GM18502 (cell line): ENCODE results near the gene AP3S2.
"Not testable (repeated sequence)": the region's sequence is repeated elsewhere in the genome, so short reads cannot be mapped to it uniquely, and the experiment has no call there.

Experiments used
- ATAC-seq: cut with Tn5 transposase; IDR thresholded peaks from one replicate; pipeline ENCODE4 v1.9.1; 2021; ENCODE audit warnings: mild to moderate bottlenecking; ENCODE audit not compliant: unreplicated experiment, poor library complexity

The AP3S2 gene

DNA sequence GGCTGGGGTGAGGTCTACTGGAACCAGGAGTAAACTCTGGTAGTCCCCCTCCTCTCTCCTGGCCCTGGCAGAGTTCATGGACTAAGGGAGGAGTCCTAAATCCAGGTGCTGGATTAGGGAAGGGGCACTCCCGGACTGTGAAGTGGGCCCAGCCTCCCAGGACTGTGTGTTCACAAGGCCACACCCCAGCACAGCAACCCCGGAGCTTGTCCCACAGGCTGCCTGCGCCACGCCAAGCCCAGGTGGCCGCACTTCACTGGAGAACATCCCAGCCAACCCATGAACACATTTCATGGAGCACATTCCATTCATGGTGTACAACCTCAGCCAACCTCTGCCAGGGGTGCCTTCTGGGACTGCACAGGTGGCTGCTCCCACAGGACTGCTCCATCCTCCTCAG lies 10.7 kb upstream of the AP3S2 start:
- no peak for ATAC-seq

DNA sequence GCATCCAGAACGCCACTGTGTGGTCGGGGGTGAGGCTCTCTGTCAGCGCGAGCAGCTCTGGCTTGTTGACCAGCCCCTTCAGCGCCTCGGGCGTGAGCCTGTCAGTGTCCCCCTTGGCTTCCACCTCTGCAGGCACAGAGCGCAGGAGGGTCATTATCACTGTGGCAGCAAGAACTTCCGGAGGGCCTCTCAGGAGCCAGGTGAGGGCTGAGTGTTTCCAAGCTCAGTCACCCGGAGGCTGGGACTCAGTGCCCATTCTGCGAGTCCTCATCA lies 10.0 kb upstream of the AP3S2 start:
- ATAC-seq: no peak

DNA sequence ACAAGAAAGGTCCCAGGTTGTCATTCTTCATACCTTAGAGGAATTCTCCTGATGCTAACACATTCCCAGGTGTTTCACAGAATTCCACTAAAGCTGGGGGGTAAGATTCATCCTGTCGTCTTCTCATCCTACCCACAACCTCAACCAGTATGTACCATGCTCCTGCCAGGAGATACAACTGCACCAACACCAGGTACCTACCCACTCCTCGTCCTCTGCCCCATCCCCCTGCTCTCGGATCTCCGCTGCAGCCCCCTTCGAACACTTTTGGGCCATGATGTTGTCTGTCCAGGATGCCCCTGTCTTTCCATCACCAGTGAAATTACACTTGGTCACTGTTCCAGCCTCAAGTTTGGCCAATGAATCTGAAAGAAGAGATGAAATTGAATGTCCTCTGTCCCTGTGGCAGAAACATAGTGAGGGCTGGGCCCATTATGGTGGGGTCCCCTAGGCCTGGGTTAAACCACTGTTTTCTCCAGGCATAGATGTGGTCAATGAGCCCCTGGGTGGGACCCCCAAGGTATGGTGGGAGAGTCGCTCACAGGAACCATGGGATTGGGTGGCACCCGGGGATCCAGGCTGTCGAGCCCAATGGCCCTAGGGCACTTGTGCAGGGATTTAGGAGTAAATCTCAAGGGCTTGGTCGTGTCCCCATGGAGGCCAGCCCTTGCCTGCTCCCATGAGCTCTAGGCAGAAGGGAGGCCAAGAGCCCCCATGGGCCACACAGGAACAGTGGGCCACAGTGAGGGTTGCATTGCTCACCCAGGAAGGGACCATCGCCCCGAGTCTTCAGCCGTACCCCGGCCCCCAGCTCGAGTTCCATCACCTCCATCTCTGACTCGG lies 9.4 kb upstream of the AP3S2 start:
- no peak for ATAC-seq

DNA sequence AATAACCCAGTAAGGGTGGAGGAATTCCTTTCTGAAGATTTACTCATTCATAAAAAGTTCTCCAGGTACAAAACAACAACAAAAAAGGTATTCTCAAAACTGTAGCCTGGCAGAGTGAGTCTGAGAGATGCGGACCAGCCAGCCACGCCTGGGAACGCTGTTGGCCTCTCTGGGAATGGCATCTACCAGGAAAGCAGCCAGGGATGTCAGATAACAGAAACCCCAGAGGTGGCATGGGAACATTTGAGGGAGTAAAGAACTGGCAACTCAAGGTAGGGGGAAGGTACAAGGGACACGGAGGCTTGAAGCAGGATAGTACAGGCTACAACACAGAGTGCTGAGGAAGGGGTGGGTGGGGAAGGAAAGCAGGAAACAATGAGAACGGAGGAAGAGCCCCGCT lies 7.1 kb upstream of the AP3S2 start:
- ATAC-seq: no peak

DNA sequence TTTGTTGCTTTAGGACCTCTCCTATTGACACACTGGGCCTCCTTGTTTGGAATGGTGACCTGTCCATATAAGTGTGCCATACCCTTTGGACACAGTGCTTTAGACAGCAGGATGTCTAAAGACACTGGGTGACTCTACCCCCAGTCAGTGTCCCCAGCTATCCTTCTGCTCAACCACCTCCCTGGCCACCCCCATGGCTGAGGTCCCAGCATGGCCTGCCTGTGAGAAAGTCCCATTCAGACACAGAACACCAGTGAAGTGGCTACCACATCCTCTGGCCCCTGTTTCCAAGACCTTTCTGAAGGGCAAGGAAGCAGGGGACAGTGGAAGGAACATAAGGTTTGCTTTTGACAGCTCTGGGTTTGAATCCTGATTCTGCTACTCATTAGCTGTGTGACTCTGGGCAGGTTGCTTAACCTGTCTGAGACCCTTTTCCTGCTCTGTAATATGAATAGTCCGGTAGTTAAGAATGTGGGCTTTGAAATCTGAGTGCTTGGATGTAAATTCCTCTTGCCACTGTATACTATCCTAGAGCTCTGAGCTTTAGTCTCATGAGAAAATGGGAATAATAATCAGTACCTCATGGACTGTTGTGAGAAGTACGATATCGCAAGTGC lies 6.3 kb upstream of the AP3S2 start:
- no peak for ATAC-seq

DNA sequence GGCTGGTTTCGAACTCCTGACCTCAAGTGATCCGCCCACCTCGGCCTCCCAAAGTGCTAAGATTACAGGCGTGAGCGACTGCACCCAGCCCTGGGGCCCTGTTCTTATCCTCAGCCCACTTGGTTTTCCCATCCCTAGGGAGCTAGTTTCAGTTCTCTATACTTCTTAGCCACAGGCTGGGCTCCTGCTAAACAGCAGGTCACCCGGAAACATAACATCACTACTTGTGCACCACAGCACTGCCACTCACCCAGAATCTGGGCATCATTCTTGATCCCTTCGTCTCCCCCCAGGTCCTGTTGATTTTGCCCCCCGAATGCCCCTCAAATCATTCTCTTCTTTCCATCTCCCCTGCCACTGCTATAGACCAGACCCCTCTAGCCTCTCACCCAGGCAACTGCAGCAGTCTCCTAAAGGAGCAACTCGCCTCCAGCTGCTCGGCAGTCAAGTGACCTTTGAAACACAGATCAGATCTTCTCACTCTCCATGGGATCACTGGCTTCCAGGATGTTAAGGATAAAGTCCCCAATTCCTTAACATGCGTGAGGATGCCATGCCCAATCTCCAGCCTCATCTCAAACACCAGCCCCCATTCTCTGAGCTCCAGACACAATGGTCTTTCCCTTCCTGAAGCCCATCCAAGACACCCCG lies 5.6 kb upstream of the AP3S2 start:
- ATAC-seq: no peak

DNA sequence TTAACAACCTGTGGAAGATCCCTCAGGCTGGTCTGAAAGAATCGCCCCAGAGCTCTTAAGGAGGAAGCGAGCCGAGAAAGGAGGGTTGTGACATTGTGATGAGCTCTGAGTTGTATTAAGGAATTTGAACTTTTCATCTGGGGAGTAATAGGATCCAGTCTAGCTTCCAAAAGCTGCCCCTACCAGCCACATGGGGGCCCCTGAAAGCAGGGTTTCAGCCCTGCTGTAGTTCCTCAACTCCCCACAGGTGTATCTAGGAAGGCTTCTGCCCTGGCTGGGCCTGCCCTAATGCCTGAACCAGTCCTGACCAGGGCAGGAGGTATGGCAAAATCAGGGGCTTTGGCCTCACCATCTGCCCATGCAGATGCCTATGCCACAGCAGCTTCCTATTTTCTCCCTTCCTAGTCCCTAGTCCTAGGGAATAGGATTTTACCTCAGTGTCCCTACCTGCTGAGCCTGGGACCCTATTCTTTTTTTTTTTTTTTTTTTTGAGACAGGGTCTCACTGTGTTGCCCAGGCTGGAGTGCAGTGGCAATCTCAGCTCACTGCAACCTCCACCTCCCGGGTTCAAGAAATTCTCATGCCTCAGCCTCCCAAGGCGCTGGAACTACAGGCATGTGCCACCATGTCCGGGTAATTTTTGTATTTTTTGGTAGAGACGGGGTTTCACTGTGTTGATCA lies 5.0 kb upstream of the AP3S2 start:
- ATAC-seq: peak; percentile 65

DNA sequence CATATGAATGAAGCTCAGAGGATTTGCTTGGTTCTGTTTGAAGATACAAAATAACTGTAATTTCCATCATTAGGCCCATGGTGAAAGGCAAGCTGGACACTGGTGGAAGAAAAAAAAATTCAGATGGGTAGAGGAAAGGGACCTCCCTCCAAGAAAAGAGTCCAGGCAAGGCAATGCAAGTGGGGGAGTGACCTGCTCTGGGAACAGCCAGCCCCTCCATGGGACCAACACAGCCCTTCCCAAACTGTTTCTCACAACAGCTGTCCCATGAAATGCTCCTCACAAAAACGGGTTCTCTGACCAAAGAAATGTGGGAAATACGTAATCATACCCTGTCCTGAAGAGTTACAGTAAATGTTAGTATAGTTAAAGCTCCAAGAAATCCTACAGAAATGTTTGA lies 4.4 kb upstream of the AP3S2 start:
- no peak for ATAC-seq

DNA sequence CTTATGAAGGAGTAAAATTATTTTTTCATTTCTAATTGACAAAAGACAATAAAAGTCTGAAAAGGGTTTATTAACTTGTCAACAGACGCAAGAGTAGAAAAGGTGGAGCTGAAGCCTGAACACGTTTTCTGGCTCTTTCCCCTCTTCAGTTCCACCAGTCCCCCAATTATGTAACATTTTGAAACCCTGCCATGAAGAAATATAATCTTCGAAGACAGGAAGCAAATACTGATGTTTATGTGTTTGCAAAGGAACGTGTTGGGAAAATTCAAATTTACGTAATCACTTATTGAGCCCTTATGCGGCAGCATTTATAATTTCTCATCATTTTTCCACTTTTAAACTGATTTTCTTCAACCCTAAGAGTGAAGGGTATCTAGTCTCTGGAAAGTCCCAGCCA lies 767 bp downstream of the AP3S2 start:
- no peak for ATAC-seq

DNA sequence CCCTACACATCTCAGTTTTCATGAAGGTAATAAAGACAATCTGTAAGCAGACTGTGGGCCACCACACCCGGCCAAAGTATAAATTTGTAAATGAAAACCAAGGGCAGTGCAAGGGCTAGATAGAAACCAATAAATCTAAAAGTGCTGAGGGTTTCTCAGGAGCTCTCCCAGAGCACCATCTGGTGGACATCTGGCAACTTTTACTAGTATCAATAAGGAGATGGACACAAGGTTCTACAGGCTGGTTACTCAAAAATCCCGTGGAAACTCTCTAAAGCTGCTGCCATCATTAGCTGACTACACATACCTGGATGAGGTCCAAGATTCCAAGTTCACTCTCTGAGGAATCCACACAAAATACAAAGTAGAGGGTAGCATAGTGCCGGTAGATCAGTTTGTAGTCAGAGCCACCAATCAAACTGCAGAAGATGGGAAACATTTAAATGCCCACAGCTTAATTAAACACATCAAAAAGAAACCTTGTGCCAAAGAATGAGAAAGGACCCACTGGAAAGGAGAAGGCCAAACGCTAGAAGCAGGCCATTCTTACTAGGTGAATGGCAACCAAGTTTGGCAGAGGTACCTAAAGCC lies 5.5 kb downstream of the AP3S2 start:
- no peak for ATAC-seq

DNA sequence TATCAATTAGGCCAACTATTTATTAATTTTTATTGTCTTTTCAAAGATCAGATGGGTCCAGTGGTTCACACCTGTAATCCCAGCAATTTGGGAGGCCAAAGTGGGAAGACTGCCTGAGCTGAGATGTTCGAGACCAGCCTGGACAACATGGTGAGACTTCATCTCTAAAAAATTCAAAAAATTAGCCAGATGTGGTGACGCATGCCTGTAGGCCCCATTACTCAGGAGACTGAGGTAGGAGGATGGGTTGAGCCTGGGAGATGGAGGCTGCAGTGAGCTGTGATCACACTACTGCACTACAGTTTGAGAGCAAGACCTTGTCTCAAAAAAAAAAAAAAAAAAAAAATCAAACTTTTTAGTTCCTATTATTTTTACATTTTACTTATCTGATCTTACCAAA lies 8.2 kb downstream of the AP3S2 start:
- ATAC-seq: no peak

DNA sequence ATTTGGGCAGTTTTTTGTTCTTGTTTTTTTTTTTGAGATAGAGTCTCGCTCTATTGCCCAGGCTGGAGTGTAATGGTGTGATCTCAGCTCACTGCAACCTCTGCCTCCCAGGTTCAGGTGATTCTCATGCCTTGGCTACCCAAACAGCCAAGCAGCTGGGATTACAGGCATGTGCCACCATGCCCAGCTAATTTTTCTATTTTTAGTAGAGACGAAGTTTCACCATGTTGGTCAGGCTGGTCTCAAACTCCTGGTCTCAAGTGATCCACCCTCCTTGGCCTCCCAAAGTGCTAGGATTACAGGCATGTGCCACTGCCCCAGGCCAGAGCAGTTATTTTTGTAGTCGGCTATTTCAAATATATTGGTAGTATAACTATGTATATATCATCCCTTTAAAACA lies 8.6 kb downstream of the AP3S2 start:
- not testable (repeated sequence) for ATAC-seq

DNA sequence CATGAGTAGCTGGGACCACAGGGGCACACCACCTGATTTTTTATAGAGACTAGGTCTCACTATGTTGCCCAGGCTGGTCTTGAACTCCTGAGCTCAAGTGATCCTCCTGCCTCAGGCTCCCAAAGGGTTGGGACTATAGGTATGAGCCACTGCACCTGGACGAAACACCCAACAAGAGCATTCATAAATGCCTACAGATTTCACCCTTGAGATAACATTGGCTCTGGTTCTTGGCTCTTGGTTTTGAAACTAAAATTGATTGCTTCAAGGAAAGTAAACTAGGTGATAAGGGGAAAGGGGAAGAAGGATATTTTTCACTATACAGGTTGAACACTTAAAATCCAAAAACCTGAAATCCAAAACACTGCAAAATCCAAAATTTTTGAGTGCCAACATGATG lies 10.3 kb downstream of the AP3S2 start:
- no peak for ATAC-seq

DNA sequence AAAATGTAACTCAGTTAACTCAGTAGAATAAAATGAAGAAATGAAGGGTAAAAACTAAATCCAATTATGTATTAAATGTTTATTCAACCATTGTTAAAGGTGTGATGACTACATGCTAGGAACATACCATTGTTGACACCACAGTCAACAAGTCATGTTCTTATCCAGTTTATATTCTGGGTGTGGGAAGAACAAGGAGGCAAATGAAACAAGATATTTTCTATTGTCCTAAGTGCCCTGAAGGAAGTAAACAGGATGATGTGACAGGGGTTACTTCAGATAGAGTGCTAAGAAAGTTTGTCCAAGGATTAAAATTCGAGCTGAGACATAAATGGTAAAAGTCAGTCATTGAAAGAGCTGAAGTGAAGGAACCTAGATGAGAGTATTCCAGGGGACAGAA lies 13.1 kb downstream of the AP3S2 start:
- ATAC-seq: no peak

DNA sequence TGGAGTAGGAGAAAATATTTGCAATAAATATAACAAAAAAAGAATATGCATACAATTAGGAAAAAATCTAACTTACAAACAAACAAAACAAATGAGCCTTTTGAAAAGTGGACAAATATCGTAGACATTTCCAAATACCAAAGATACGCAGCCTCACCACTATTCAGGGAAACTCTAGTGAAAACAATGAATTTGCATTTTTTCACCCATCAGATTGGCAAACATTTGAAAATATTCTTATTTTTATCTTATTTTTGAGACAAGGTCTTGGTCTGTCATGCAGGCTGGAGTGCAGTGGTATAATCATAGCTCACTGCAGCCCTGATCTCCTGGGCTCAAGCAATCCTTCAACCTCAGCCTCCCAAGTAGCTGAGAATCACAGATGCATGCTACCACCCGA lies 15.5 kb downstream of the AP3S2 start:
- no peak for ATAC-seq

DNA sequence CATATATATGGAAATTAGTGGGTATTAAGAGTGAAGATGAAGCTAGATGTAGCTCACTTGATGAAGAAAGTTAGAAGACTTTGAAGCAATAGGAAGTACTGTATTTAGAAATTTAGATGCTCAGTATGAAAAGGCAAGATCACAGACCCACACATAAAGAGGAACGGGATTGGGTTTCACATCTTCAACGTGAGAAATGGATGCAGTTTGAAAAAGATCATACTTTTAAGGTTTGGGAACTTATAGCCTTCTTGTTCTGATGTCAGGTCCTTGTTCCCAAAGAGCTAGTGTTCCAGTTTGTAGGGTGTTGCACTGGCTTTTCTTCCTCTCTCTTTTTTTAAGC lies 16.7 kb downstream of the AP3S2 start:
- no peak for ATAC-seq

DNA sequence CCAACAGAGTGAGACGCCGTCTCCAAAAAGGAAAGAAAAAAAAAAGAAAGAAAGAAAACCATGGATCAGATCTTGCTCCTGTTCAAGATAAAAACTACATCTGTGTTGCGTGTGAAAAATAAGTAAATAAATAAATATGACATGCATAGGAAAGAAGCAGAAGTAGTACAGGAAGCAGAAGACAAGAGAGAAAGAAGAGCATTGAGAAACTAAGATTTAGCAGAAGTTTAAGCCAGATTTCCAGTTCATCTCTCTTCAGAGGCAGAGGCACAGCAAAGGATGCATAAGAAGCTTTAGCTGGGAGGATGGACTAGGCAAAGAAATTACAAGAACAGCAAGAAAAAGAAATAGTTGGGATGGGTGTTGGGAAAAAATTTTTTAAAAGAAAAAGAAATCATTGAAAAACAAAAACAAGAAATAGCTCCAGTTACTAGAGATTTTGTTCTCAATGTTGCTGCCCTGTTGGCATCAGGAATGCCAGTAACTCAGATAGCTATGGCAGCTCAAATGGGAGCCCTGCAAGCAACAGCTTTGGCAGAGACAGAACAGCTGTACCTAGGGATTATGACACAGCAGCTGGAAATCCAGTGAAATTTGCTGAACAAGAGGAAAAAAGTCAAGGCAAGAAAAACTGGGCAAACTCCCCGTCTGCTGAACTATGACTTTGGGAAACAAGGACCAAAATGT lies 17.3 kb downstream of the AP3S2 start:
- no peak for ATAC-seq

DNA sequence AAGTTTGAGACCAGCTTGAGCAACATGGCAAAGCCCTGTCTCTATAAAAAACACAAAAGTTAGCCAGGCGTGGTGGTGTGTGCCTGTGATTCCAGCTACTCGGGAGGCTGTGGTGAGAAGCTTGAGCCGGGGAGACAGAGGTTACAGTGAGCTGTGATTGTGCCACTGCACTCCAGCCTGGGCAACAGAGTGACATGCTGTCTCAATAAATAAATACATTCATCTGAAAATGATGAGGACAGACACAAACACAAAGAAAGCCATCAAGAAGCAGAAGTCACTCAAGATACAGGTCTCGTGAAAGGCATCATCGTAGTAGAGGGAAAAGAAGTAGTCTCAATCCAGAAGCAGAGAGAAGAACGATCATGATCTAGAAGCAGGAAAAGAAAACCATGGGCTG lies 18.1 kb downstream of the AP3S2 start:
- ATAC-seq: no peak

DNA sequence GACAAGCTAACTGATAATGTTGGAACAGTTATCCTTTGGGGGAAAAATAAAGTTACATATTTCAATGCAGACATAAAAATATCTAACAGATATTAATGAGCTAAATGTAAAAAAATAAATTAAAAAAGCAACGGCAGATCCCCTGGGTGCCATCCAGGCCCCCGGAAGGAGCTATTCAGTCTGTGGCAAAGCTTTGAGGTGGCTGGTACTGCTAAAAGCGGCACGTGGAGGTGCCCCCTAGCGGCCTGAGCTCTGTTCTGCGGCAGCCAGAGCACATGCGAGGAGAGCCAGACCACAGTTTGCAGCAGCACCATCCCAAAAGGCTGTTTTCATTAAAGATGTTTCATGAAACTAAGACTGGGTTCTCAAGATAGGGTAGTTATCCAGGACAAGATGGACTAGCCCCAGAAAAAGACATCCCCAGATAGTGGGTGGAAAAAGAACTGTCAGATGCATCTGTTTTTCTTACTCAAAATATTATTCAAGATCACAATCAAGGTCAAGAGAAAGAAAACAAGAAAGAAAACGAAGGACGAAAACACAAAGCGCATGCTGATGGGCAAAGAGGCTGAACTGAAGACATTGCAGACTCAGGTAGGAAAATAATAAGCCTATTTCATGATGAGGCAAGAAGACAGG lies 18.7 kb downstream of the AP3S2 start:
- ATAC-seq: peak; percentile 78

DNA sequence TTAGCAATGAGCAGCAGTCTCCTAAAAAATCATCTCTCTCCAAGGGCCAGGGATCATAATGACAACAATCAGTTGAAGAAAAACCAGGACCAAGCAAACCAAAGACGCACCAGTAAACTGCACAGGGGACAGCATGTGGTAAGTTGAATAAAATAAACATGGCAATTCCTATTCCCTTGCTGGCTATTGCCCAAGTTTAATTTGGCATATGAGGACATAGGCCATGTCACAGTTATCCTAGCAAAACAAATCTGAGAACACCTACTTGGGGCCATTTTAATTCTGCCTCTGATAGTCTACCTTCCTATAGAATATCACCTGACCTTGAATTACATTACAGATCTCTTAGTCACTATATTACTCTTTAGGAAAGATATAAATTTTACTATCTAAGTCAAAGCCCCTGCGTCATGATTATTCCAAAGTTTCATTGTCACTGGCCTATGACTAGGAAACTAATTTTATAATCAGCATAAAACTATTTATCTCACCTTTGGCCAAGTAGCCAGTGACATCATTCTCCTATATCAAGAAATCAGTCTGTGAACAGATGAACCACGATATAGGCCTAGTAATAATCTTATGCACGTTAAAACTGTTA lies 23.0 kb downstream of the AP3S2 start:
- no peak for ATAC-seq
